Suppressor macrophage treated with lipopolysaccharide for 4 hours (primary cell): ENCODE results near the gene MYZAP.
"Not testable (repeated sequence)": the region's sequence is repeated elsewhere in the genome, so short reads cannot be mapped to it uniquely, and the experiment has no call there.

ENCODE experiments used
- DNase-seq: peaks from one replicate; pipeline ENCODE4 v3.0.0-alpha.2; 2020

The MYZAP gene

DNA sequence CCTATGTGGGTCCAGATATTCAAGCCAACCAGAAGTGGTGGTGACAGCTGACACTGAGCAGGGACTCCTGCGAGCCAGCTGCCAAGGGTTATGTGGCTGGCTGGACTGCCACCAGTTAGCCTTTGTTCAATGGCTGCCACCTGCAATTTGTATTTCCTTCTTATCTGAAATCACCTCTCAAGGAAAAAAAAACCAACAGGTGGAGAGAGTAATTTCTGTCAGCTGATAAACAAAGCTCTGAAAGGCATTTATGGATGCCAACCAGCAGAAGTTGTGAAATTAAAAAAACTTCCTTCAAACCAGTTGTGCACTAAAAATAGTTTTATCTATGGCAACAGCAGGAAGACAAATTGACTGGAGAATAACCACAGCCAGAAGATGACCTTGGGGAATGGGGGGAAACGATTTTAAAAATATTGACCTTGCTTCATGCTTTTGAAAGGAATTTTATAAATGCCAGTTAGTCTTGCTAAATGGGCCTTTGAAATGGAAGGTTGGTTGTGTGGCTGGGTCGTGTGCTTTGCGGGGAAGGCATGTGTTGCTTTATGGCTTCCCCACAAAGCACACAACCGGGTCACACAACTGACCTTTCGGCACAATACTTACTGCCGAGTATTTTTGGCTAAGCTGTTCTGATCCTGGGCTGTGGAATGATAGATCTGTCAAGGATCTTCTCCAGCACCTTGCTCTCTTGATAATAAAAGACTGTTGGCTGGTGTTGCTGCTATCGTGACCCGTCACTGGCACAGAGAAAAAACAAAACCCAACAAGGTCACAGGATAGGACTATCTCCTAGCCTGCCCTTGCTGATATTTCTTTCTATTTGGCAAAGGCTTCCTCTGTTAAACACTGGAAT lies 3.5 kb downstream of the MYZAP start:
- DNase-seq: no peak

DNA sequence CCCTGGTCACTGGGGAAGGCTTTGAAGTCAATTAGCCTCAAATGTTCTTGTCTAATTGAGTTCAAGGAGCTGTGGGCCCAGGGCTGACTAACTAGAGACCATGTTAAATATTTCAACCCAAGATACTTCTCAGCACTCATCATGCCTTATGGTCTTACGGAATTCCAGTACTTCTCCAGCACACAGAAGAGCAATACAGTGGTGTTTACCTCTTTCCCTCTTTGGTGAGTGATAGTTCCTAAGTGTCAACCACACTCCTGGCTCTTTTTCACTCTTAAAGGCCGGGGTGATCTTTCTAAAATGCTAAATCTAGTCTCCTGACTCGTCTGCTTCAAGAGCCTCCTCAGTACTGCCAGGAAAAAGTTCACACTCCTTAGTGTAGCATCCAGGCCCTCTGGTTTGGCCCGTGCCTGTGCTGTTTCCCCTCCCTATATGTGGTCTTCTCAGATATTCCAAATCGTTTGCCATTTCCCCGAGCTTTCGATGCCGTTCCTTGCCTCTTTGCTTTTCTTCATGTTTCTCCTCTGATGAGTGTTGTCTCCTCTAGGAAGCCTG lies 4.7 kb downstream of the MYZAP start:
- DNase-seq: no peak

DNA sequence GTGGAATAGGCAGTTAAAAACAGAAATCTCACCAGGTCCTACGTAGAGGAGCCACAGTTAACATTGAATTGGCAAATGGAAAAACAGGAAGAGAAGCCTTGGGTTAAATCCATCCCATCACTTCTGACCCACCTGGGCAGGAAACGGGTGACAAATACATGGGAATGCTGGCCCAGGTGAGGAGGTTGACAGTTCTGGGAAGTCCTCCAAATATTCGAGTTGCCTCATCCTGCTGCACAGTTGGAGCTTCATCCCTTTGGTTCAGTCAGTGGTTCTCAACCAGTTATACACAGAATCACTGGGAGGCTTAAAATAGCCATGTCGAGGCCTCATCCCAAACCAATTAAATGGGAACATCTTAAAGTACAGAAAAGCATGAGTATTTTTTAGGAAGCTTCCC lies 5.3 kb downstream of the MYZAP start:
- no peak for DNase-seq

DNA sequence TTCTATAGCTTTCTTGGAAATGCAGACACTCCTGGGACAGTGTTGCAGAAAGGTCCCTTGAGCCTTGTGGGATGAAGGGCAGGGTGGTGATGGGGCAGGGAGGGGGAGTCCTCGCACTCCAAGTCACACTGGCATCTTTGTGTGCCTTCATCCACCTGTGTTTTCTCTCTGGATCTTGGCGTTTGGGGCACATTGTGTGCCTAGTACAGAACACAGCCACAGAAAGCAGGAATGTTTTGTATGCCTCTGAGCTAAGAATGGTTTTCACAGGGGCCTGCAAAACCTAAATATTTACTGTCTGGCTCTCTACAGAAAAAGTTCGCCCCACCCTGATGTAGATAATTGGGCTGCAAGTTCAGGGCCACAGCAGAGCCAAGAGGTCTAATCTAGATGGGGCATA lies 5.7 kb downstream of the MYZAP start:
- DNase-seq: no peak

DNA sequence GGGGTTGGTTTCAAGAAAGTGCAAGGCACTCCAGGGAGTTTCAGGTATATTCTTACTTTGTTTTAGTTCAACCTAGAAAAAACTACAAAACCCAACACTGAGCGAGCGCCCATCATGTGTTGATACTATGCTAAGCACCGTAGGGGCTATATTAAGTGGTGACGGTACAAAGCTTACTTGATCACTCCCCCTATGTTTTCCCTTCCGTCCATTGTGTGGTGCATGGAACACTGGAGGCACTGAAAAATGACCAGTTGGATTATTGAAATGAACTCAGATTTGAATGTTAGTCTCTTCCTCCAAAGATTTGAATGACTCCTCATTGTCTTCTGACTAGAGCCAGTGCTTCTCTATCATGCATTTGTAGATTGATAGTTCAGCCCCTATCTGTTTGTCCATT lies 6.6 kb downstream of the MYZAP start:
- no peak for DNase-seq

DNA sequence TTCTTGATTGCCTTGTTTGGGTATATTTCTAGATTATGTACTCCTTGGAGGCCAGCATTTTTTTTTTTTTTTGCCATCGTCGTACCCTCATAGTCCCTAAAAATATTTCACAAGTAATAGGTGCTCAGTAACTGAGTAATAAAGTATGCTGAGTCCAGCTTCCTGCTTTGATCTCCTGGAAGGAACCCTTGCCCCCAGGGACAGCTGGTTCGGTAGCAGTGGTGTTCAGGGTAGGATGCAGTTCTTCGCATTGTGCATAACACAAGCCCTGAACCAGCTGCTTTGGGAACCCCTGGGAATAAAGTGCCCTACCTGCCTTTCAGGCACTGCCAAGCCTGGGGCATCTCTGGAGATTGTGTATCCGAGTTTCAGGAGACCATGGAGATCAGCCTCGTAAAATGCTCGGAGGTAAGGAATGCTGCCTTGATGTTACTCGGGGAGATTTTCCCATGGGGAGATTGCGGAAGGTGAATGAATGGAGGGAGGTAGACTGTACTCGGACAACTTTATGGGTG lies 7.6 kb downstream of the MYZAP start:
- no peak for DNase-seq

DNA sequence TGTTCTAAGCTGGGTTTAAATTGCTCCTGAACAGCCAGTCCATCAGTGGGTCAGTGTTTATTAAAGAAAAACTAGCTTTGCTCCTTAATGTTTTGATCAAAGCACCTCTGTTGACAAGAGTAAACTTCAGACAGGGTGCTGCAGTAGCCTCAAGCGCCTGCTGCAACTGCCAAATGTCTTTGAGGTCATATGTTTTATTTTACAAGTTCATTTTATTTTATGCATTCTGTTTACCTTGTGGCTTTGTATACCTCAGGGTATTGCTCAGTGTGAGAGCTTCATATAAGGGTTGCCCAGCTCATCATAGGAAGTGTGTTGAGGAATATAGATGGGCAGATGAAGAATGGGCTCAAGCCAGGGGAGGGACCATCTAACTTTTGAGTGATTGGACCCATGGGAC lies 8.5 kb downstream of the MYZAP start:
- no peak for DNase-seq

DNA sequence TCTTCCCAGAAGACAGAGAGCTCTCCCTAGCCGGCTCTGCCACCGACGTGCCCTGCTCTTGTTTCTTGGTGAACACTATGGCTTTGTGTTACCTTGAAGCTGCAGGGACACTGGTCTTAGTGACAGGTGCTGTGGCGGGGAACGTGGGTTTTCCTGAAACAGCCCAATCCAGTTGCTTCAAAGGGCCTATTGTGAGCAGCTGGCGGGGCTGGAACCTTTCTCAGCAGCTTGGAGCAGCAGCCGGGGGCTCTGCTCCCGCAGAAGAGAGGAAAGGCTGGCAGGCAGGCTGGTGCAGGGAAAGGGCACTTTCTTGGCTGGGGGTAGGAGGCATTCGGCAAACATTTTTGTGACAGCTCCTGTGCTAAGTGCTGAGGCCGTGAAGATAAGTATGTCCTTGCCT lies 12.8 kb downstream of the MYZAP start:
- no peak for DNase-seq

DNA sequence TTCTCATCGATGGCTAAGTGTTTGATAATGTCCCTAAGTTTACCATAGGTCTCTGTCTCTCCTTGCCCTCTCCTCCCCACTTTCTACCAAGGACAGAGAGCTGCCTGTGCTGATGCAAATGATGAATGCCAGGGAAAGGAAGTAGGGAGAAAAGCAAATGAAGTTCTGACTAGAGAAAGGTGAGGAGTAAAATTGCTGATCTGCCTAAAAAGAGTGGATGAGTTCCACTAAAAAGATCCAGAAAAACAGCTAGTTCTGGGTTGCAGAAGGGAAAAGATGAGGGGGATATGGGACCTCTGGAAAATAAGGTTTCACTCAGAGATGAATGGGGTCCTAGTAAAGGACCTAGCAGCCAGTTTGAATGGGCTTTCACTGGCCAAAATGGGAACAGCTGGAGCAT lies 13.8 kb downstream of the MYZAP start:
- no peak for DNase-seq

DNA sequence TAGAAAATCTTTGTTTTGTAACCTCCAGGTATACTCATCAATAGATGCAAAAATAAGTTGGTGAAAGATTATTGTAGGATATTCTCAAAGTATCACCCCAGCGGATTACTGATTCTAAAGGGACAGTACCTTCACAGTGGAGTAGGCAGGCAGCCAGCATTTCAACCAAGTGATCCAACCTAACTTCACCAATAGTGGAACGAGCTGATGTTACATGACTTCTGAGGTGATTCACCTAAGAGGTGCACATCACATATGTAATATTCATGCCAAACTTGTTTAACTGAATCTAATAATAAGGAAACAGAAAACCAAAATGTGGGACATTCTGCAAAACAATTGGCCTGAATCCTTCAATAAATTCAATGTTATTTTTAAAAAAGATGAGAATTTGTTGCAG lies 14.3 kb downstream of the MYZAP start:
- DNase-seq: no peak

DNA sequence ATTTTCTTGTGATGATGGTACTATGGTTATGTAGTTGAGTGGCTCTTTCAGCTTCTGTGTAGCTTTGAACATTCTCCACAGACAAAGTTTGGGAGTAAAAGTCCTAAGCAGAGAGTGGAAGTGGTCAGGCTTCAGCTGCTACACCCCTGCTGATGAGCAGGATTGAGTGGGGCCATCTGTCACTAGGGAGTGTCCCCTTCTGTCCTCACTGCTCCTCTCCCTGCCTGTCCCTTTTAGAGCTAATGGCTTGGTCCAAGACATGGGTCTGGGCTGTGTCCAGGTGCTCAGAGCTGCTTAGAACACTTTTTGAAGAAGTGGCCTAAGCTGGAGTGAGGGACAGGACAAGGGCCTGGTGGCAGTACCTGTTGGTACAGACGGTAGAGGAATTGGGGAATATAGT lies 15.1 kb downstream of the MYZAP start:
- DNase-seq: no peak

DNA sequence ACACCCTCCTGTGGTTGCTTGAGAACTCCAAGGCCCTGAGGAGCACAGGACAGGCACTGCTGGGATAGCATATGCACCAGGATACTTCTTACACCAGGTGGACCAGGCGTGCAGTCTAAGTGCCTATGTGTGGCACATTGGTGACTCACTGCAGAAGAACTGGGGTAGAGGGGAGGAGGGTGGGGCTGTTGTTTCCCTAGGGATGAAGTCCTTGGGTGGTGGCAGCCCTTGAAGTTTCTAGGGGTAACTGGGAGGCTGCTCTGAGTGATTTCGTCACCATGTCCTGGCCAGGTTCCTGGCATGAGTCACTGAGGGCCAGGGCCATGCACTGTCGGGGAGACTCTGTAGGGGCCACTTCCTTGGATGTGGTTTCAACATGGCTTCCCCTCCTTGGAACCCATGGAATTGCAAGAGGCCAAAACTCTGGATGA lies 15.9 kb downstream of the MYZAP start:
- peak; percentile 30 for DNase-seq

DNA sequence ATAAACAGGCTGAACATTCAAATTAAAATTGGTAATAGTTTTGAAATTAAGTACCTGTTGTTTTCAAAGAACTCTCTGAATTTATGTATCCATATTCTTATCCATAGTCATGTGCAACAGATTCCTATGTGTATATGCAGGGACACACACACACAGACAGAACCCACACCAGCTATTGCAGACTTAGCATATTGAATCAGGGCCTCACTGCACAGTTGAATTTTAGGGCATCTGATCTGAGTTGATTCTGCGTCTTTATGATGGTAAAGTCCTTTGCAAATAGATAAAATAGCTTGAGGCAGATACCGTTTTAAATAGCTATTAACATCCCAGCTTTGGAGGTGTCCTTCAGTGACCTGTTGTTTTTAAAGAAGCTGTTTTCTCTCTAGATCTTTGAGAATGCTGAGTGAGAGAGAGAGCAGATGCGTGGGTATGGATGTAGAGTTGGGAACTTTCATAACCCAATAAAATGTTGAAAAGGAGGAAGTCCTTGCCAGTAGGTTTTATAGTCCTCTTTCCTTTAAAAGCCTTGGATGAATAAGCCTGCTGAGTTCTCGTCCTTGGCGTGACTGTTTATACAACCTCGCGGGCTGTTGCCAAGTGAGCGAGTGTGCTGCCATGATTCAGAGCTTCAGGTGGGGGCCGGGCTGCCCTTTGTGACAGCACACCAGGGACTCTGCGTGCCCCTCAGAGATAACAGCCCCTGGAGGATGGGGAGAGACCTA lies 18.3 kb downstream of the MYZAP start:
- DNase-seq: peak; percentile 45

DNA sequence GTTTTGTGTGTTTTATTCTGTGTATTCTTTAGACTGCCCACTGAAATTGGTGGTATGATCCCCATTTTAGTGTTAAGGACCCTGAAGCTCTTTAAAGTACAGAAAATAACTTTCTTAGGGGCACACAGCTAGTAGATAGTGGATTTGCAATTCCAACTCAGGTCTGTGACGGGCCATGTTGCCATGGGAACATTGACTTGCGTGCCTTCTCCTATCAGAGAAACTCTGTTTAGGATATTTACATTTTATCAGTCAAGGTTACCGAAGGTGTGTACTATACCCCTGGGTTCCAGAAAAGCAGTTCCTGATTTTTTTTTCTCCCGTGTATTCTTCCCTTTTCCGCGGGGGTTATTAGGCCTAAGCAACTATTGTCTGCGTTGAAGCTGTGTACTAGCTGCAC lies 19.4 kb downstream of the MYZAP start:
- DNase-seq: no peak

DNA sequence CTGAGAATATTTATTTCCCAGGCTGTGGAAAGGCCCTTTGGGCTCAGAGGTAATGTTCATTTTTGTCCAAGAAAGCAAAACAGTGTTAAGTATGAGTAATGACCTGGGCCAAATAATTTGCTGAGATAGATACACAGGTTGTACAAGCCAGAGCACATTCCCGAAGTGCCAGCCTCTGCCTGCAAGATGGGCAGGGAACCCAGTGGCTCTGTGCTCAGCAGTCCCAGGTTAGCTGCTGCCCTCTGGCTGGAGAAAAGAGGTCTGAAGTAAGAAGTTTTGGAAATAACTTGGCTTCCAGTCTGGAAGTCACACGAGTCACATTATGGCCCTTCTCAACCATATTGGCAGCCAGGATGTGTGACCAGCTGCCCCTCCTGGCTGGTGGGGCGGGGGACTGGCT lies 20.2 kb downstream of the MYZAP start:
- DNase-seq: no peak

DNA sequence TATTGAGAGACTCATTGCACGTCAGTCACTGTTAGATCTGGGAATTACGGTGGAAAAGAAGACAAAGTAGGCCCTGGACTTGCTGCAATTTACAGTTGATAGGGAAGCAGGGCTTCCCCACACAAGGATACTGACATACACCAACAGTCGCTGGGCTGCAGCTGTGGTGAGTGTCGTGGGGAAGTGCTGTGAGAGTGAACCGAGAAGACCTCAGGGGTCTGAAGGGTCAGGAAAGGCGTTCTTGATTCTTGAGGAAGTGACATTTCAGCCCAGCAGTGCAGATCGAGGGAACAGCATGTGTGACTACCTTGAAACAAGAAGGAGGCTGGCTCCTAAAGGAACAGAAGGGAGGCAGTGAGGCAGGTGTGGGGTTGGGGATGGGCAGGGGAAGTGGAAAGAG lies 22.5 kb downstream of the MYZAP start:
- peak; percentile 8 for DNase-seq

DNA sequence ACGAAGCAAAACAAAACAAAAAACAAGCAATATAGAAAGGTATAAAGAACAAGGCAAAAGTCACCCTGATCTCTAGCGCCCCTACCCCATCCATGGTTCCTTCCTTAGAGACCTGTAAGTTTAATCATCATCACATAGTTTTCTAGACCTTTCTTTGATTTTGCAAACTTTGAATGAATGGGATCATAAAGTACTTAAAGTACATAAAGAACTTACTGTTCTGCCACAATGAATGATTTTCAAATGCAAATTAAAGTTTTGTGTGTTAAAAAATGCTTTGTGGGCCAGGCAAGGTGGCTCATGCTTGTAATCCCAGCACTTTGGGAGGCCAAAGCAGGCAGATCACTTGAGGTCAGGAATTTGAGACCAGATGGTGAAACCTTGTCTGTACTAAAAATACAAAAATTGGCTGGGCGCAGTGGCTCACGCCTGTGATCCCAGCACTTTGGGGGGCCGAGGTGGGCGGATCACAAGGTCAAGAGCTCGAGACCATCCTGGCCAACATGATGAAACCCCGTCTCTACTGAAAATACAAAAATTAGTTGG lies 24.3 kb downstream of the MYZAP start:
- DNase-seq: not testable (repeated sequence)

DNA sequence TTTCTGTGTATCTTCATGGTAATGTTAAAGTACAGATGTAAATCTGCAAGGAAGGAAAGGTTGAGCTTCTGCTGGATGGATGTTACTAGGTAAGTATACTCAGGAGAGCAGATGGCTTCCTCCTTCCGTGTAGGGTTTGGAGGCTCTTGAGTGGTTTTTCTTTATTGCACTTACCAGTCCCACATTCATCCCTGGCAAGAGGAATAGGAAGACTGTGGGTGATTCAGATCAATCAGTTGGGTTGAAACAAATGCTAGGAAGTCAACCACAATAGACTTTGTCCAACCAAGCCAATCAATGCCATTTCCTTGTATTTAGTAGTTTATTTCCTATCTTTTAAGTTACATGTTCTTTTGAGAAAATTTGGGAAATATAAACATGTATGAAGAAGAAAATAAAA lies 26.6 kb downstream of the MYZAP start:
- no peak for DNase-seq

DNA sequence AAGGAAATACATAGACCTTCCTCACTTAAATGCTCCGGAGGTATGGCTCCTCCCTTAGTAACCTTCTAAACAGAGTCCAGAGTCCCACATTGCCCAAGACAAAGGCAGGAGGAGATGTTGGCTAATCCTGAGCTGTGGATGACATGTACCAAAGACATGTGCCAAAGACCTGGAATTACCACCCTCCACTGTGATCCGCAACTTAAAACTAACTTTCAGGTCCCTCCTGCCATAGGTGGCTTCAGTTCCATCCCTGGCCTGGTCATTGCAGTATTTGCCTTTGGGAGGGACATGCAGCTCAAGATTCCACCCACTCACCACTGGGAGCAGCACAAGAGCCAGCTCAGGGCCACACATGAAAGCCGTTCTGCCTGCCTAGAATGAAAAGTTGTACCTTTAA lies 28.0 kb downstream of the MYZAP start:
- DNase-seq: no peak

DNA sequence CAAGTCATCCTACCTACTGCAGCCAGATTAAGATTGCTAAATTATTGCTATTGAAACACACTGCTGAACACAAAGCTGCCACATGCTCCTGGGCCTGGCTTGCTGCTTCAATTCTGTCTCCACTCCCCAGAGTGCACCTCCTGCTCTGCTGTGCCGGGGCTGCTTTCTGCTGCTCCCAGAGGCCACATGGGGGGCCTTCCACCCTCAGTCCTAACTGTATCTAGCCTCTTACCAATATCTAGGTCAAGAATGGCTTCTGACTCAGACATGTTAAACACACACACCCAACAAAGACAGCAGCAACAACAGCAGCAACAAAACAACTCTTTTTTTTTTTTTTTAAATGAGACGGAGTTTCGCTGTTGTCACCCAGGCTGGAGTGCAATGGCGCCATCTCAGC lies 33.0 kb downstream of the MYZAP start:
- no peak for DNase-seq

DNA sequence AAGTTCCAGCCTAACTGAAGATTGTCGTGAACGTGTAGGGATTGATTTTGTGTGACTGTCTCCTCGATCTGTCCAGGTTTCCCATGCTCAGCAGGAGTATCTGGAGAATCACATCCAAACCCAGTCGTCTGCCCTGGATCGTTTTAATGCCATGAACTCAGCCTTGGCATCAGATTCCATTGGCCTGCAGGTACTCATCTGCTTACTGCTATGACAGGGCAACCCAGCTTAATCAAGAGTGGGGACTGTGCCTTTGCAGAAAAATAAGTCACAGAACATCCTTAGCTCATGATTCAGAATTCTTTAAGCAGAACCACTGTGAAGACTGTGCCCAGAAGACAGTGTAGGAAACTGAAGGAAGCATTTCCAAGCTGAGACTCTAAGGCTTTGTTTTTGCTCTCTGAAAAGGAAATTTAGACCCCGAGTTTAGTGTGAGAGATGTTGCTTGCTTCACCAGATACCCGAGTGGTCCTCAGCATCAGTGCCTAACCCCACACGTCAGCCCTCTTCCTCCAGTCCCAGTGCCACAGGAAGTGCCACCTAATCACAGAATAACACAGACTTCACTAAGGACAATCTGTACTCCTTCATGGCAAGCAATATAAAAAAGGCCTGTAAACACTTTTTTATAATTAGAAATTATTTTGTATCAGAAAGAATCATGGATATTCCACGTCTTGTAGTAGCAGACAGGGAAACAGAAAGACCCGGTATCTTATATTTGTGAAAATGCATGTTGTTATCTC lies 34.2 kb downstream of the MYZAP start:
- DNase-seq: no peak

DNA sequence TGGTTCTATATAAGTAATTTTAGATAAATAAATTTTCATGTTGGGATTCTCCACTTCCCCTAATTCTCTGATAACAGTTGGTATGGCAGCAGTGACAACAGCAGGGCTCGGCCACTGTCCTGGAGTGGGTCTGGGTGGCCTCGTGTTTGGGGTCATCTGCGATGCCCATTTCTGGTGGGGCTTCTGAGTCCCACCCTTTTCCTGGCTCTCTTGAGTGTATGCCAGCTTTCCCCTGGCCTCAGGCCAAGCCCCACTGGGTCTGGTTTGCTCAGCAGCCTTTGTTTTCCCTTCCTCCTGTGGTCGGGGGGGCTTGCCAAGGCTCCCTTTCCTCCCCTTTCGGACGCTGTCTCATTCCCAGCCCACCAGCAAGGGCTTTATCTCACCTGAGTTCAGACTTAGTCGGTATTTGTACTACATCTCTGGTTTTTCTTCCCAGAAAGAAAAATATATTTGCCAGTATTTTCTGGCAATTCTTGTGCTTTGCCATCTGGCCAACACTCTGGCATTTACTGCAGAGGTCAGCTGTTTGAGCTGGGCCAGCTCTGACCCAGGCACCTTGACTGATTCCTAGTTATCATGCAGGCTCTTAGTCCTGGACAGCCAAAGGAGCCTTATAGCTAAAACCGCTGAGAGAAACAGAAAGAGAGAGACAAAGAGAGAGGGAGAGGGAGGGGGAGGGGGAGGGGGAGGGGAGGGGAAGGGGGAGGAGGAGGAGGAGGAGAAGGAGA lies 35.2 kb downstream of the MYZAP start:
- DNase-seq: no peak
